ENCODE results near the gene CENPC. TPM values are rescaled to one million over a fixed set of nuclear protein-coding genes. Genes with fewer than 3 reads are reported as not detected.

Gene CENPC
- total and polyA plus RNA-seq, 2 donors (not counting 3 experiments of a cell fraction or from before 2014, with no cell fraction given), result 3.6 to 26.4 TPM

- Histone ChIP-seq H3K27ac (ENCODE audit: insufficient read depth, low read depth, low read length) (no peak overlapping the region), H3K27me3 (ENCODE audit: control insufficient read depth in 2 of 2, insufficient read depth in 2 of 2, low read length in 2 of 2) (no peaks in the 10 kb centered on the region), H3K4me1 (ENCODE audit: control insufficient read depth, extremely low read depth, insufficient read depth, low read length) (no peaks in the 10 kb centered on the region), H2AFZ (ENCODE audit: low read depth, low read length) (no peak overlapping the region), H3K36me3 (ENCODE audit: control insufficient read depth in 2 of 2, extremely low read depth in 1 of 2, insufficient read depth in 2 of 2, low read length in 2 of 2) (no peaks in the 10 kb centered on the region), H4K20me1 (replicated peaks; ENCODE audit: control insufficient read depth, extremely low read depth, insufficient read depth, low read length) (no peaks in the 10 kb centered on the region), H3K9me1 (replicated peaks; ENCODE audit: control insufficient read depth, extremely low read depth, insufficient read depth, low read length) (no peaks in the 10 kb centered on the region), H3K9me3 (replicated peaks; ENCODE audit: control insufficient read depth, insufficient read depth, low read length) (no peaks in the 10 kb centered on the region), H3K4me3 (replicated peaks in 1 of 3; ENCODE audit: insufficient read depth in 1 of 3, low read depth in 1 of 3, low read length in 3 of 3) (no peak overlapping the region), H3K79me2 (ENCODE audit: control insufficient read depth, insufficient read depth, low read length) (no peaks in the 10 kb centered on the region), H3K9ac (replicated peaks; ENCODE audit: extremely low read depth, insufficient read depth, low read length) (no peak overlapping the region), H3K4me2 (ENCODE audit: insufficient read depth, low read length) (no peak overlapping the region)
- BruUV-seq (replicated peaks), result no TSS peak
- dilution Hi-C loops (cut with MboI; ENCODE audit: extremely low pct_ligation_motif_present, low sequenced_read_pairs), result no loop called here
- DNase-seq (ENCODE audit: low read depth, low spot score) (no peak), FAIRE-seq (no peak)
- POLR2A ChIA-PET, result no interaction called here
- TF ChIP-seq POLR2AphosphoS5 (IDR thresholded peaks at IDR 0.05; ENCODE audit: insufficient read depth, low read depth, low read length) (no peak), MAX (IDR thresholded peaks at IDR 0.05; ENCODE audit: insufficient read depth, insufficient read length) (no peak), POLR2A (IDR thresholded peaks at IDR 0.05; ENCODE audit: low read depth, low read length) (no peak), GATA2 (IDR thresholded peaks at IDR 0.05; ENCODE audit: insufficient read depth, insufficient read length, low read depth, low read length) (no peak), MYC (IDR thresholded peaks at IDR 0.05; ENCODE audit: low read depth, low read length) (no peak), FOS (IDR thresholded peaks at IDR 0.05; ENCODE audit: borderline replicate concordance, insufficient read depth, low read length) (no peak), EZH2 (IDR thresholded peaks at IDR 0.05; ENCODE audit: borderline replicate concordance, low read depth, low read length, severe bottlenecking) (no peak), JUN (IDR thresholded peaks at IDR 0.05; ENCODE audit: borderline replicate concordance, insufficient read depth, insufficient read length, low read depth) (no peak)
- CTCF ChIA-PET, result no interaction called here
- intact Hi-C loops (cut with micrococcal nuclease), result no loop called here
Observed at GRCh38 chr4:67465763-67466052, 79.6 kb downstream of the CENPC start.

- Histone ChIP-seq H3K27ac (ENCODE audit: insufficient read depth, low read depth, low read length) (no peak overlapping the region), H4K20me1 (replicated peaks; ENCODE audit: control insufficient read depth, extremely low read depth, insufficient read depth, low read length) (no peaks in the 10 kb centered on the region), H3K4me1 (ENCODE audit: control insufficient read depth, extremely low read depth, insufficient read depth, low read length) (no peaks in the 10 kb centered on the region), H3K9me1 (replicated peaks; ENCODE audit: control insufficient read depth, extremely low read depth, insufficient read depth, low read length) (no peaks in the 10 kb centered on the region), H3K79me2 (ENCODE audit: control insufficient read depth, insufficient read depth, low read length) (no peaks in the 10 kb centered on the region), H3K9me3 (replicated peaks; ENCODE audit: control insufficient read depth, insufficient read depth, low read length) (no peaks in the 10 kb centered on the region), H3K36me3 (ENCODE audit: control insufficient read depth in 2 of 2, extremely low read depth in 1 of 2, insufficient read depth in 2 of 2, low read length in 2 of 2) (no peaks in the 10 kb centered on the region), H3K4me3 (replicated peaks in 1 of 3; ENCODE audit: insufficient read depth in 1 of 3, low read depth in 1 of 3, low read length in 3 of 3) (no peak overlapping the region), H3K4me2 (ENCODE audit: insufficient read depth, low read length) (no peak overlapping the region), H3K27me3 (ENCODE audit: control insufficient read depth in 2 of 2, insufficient read depth in 2 of 2, low read length in 2 of 2) (no peaks in the 10 kb centered on the region), H3K9ac (replicated peaks; ENCODE audit: extremely low read depth, insufficient read depth, low read length) (no peak overlapping the region), H2AFZ (ENCODE audit: low read depth, low read length) (no peak overlapping the region)
- no peak for DNase-seq (ENCODE audit: low read depth, low spot score)
- BruUV-seq (replicated peaks), result no TSS peak
- no peak for FAIRE-seq
- no peak for TF ChIP-seq GATA2 (IDR thresholded peaks at IDR 0.05; ENCODE audit: insufficient read depth, insufficient read length, low read depth, low read length)
- TF ChIP-seq POLR2A (IDR thresholded peaks at IDR 0.05; ENCODE audit: low read depth, low read length), result no peak
- TF ChIP-seq MAX (IDR thresholded peaks at IDR 0.05; ENCODE audit: insufficient read depth, insufficient read length), result no peak
- TF ChIP-seq EZH2 (IDR thresholded peaks at IDR 0.05; ENCODE audit: borderline replicate concordance, low read depth, low read length, severe bottlenecking), result no peak
- TF ChIP-seq JUN (IDR thresholded peaks at IDR 0.05; ENCODE audit: borderline replicate concordance, insufficient read depth, insufficient read length, low read depth), result no peak
- no peak for TF ChIP-seq FOS (IDR thresholded peaks at IDR 0.05; ENCODE audit: borderline replicate concordance, insufficient read depth, low read length)
- no peak for TF ChIP-seq CTCF (IDR thresholded peaks at IDR 0.05; ENCODE audit: extremely low read depth in 1 of 2, insufficient read depth in 1 of 2, low read depth in 1 of 2, low read length in 2 of 2)
- TF ChIP-seq POLR2AphosphoS5 (IDR thresholded peaks at IDR 0.05; ENCODE audit: insufficient read depth, low read depth, low read length), result no peak
- TF ChIP-seq MYC (IDR thresholded peaks at IDR 0.05; ENCODE audit: low read depth, low read length), result no peak
- intact Hi-C loops (cut with micrococcal nuclease) (no loop called here), dilution Hi-C loops (cut with MboI; ENCODE audit: extremely low pct_ligation_motif_present, low sequenced_read_pairs) (no loop called here)
- CTCF ChIA-PET, result no interaction called here
- POLR2A ChIA-PET, result no interaction called here
Observed at GRCh38 chr4:67465032-67465762, 80.1 kb downstream of the CENPC start.
